ENCODE data around the gene BTN1A1.
A peak's percentile ranks its signal among the peaks of the same experiment; 100 is the strongest.
"Not testable (repeated sequence)": the region's sequence is repeated elsewhere in the genome, so short reads cannot be mapped to it uniquely, and the experiment has no call there.

The BTN1A1 gene

DNA sequence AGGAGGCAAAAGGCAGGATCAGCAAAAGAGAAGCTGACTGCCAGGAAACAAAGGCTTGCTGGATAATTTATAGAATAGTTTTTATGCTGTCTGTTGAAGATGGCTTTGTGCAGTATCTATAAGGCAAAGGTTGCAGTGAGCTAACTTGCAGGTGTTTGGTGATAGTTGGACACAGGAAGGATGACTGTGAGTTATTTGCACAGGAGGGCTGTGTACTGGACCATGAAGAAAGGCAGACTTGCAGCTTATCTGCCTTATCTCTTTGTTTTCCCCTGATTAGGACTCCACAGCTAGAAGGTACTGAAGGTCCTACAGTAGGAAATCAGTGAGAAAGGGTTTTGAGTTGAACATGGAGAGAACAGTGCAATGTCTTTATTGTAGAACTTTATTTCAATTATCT, 2.1 kb downstream of the BTN1A1 start:
- Histone ChIP-seq H3K79me2 (ENCODE audit: low read length) (no peaks in the 10 kb centered on the region), H3K27ac (ENCODE audit: low read length) (no peak overlapping the region), H3K36me3 (replicated peaks; ENCODE audit: low read depth, low read length) (no peaks in the 10 kb centered on the region), H3K27me3 (ENCODE audit: low read depth, low read length) (no peaks in the 10 kb centered on the region), H2AFZ (ENCODE audit: low read depth, low read length) (no peak overlapping the region), H3K4me3 (ENCODE audit: low read length) (no peak overlapping the region), H3K9me3 (ENCODE audit: insufficient read depth, low read length) (no peaks in the 10 kb centered on the region), H3K4me1 (ENCODE audit: low read length) (peaks cover 16% of the 10 kb centered on the region), H4K20me1 (ENCODE audit: insufficient read depth, low read length) (no peaks in the 10 kb centered on the region), H3K9ac (ENCODE audit: low read length) (no peak overlapping the region), H3K4me2 (ENCODE audit: low read length) (0 out of 2 replicates have a peak overlapping the region, but pooled peaks have one; percentile 7)
- TF ChIP-seq, protein P1, sequence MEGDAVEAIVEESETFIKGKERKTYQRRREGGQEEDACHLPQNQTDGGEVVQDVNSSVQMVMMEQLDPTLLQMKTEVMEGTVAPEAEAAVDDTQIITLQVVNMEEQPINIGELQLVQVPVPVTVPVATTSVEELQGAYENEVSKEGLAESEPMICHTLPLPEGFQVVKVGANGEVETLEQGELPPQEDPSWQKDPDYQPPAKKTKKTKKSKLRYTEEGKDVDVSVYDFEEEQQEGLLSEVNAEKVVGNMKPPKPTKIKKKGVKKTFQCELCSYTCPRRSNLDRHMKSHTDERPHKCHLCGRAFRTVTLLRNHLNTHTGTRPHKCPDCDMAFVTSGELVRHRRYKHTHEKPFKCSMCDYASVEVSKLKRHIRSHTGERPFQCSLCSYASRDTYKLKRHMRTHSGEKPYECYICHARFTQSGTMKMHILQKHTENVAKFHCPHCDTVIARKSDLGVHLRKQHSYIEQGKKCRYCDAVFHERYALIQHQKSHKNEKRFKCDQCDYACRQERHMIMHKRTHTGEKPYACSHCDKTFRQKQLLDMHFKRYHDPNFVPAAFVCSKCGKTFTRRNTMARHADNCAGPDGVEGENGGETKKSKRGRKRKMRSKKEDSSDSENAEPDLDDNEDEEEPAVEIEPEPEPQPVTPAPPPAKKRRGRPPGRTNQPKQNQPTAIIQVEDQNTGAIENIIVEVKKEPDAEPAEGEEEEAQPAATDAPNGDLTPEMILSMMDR (IDR thresholded peaks at IDR 0.05; ENCODE audit: low read depth, low read length): no peak
- TF ChIP-seq EZH2phosphoT487 (IDR thresholded peaks at IDR 0.05; ENCODE audit: low read depth): no peak

DNA sequence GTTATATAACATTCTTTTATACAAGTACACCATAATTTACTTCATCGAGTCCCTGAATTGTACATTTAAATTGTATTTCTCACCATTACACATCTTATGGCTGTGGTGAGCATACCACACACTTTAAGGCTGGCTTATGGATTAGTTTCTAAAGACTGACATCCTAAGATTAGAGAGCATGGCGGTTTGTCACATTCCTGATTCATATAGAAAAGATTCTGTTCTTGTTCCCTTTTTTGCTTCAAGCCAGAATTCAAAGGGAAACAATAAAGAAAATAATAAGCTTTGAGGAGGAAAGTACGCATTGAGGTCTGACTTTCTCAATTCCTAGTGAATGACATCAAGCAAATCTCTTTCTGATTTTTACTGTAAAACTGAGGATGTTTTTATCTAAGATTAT, 2.5 kb downstream of the BTN1A1 start:
- Histone ChIP-seq H3K4me1 (ENCODE audit: low read length) (peaks cover 11% of the 10 kb centered on the region), H3K36me3 (replicated peaks; ENCODE audit: low read depth, low read length) (no peaks in the 10 kb centered on the region), H4K20me1 (ENCODE audit: insufficient read depth, low read length) (no peaks in the 10 kb centered on the region), H3K9me3 (ENCODE audit: insufficient read depth, low read length) (no peaks in the 10 kb centered on the region), H3K79me2 (ENCODE audit: low read length) (no peaks in the 10 kb centered on the region), H2AFZ (ENCODE audit: low read depth, low read length) (no peak overlapping the region), H3K9ac (ENCODE audit: low read length) (no peak overlapping the region), H3K27me3 (ENCODE audit: low read depth, low read length) (no peaks in the 10 kb centered on the region), H3K4me3 (ENCODE audit: low read length) (no peak overlapping the region), H3K4me2 (ENCODE audit: low read length) (0 out of 2 replicates have a peak overlapping the region, but pooled peaks have one; percentile 7), H3K27ac (ENCODE audit: low read length) (no peak overlapping the region)
- TF ChIP-seq, protein P1 (IDR thresholded peaks at IDR 0.05; ENCODE audit: low read depth, low read length): no peak
- no peak for TF ChIP-seq EZH2phosphoT487 (IDR thresholded peaks at IDR 0.05; ENCODE audit: low read depth)

- Histone ChIP-seq H4K20me1 (ENCODE audit: insufficient read depth, low read length) (no peaks in the 10 kb centered on the region), H2AFZ (ENCODE audit: low read depth, low read length) (no peak overlapping the region)
These were observed 7.6 kb downstream of the BTN1A1 start for GRCh38 chr6:26507658-26508057.

GRCh38 chr6:26511033-26511432, 10.9 kb downstream of the BTN1A1 start:
- H3K9ac ChIP-seq (ENCODE audit: low read length); H3K79me2 ChIP-seq (ENCODE audit: low read length); H3K27me3 ChIP-seq (ENCODE audit: low read depth, low read length); H3K27ac ChIP-seq (ENCODE audit: low read length); H3K9me3 ChIP-seq (ENCODE audit: insufficient read depth, low read length); H4K20me1 ChIP-seq (ENCODE audit: insufficient read depth, low read length); H3K4me1 ChIP-seq (ENCODE audit: low read length); H3K4me2 ChIP-seq (ENCODE audit: low read length); H2AFZ ChIP-seq (ENCODE audit: low read depth, low read length); H3K36me3 ChIP-seq (replicated peaks; ENCODE audit: low read depth, low read length); H3K4me3 ChIP-seq (ENCODE audit: low read length): not testable (repeated sequence)

More at GRCh38 chr6:26507658-26508057, 7.6 kb downstream of the BTN1A1 start:
- Histone ChIP-seq H3K27ac (ENCODE audit: low read length) (no peak overlapping the region), H3K36me3 (replicated peaks; ENCODE audit: low read depth, low read length) (no peaks in the 10 kb centered on the region), H3K4me3 (ENCODE audit: low read length) (no peak overlapping the region), H3K9me3 (ENCODE audit: insufficient read depth, low read length) (no peaks in the 10 kb centered on the region), H3K9ac (ENCODE audit: low read length) (no peak overlapping the region), H3K4me1 (ENCODE audit: low read length) (peaks cover 2% of the 10 kb centered on the region), H3K79me2 (ENCODE audit: low read length) (no peaks in the 10 kb centered on the region), H3K4me2 (ENCODE audit: low read length) (no peak overlapping the region), H3K27me3 (ENCODE audit: low read depth, low read length) (no peaks in the 10 kb centered on the region)
- TF ChIP-seq, protein P1 (IDR thresholded peaks at IDR 0.05; ENCODE audit: low read depth, low read length): no peak
- no peak for TF ChIP-seq EZH2phosphoT487 (IDR thresholded peaks at IDR 0.05; ENCODE audit: low read depth)

DNA sequence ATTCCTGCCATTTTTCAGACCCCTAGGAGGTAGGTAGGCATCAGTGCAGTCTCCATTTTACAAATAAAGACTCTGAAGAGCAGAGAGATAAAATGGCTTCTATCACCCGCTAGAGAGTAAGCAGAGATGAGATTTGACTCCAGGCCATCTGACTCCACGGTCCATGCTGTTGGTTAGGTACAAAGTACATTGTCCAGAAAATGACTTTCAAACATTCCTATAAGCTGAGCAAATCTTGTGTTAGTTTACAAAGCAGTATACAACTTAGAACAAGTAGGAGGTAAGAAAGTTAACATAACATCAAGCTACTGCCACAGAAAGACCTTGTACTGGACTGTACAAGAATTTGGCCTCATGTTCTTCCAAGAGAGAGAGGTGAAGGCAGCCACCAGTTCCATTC, 14.9 kb downstream of the BTN1A1 start:
- H3K36me3 ChIP-seq (replicated peaks; ENCODE audit: low read depth, low read length): no peaks in the 10 kb centered on the region

More for the DNA sequence above, 14.9 kb downstream of the BTN1A1 start:
- TF ChIP-seq EZH2phosphoT487 (IDR thresholded peaks at IDR 0.05; ENCODE audit: low read depth): no peak
- TF ChIP-seq, protein P1 (IDR thresholded peaks at IDR 0.05; ENCODE audit: low read depth, low read length): no peak
- H2AFZ ChIP-seq (ENCODE audit: low read depth, low read length): no peak overlapping the region
- no peaks in the 10 kb centered on the region for H3K79me2 ChIP-seq (ENCODE audit: low read length)
- H3K4me2 ChIP-seq (ENCODE audit: low read length): no peak overlapping the region
- H3K27me3 ChIP-seq (ENCODE audit: low read depth, low read length): no peaks in the 10 kb centered on the region
- H3K9ac ChIP-seq (ENCODE audit: low read length): no peak overlapping the region
- no peaks in the 10 kb centered on the region for H4K20me1 ChIP-seq (ENCODE audit: insufficient read depth, low read length)
- H3K4me3 ChIP-seq (ENCODE audit: low read length): no peak overlapping the region
- no peak overlapping the region for H3K27ac ChIP-seq (ENCODE audit: low read length)
- H3K4me1 ChIP-seq (ENCODE audit: low read length): peaks cover 1% of the 10 kb centered on the region
- H3K9me3 ChIP-seq (ENCODE audit: insufficient read depth, low read length): no peaks in the 10 kb centered on the region
